ENCODE measurements around the gene ABCC8.

DNA sequence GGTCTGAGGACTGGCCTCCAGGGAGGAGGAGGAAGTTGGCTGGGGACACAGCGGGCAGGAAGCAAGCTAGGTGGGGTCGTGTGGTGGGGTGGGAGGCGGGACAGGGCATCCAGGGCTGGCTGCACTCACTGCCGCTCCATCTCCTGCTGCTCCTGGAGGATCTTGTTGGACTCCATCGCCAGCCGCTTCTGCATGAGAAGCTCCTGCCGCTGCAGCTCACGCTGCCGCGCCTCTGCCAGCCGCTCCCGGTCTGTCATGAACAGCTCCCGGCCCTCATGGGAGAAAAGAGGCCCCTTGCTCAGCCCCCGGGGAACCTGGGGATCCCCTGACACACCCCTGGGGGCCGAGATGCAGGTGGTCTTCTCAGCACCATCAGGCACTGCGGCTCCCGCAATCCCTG is 46.0 kb upstream of the ABCC8 start:
- TF ChIP-seq CTCF (IDR thresholded peaks at IDR 0.05; ENCODE audit: extremely low read depth in 1 of 2, insufficient read depth in 1 of 2, low read depth in 1 of 2, low read length in 2 of 2) (no peak), POLR2AphosphoS5 (IDR thresholded peaks at IDR 0.05; ENCODE audit: insufficient read depth, low read depth, low read length) (no peak), MYC (IDR thresholded peaks at IDR 0.05; ENCODE audit: low read depth, low read length) (no peak)

Measured in endothelial cell of umbilical vein (primary cell).